Naive thymus-derived CD8-positive, alpha-beta T cell (primary cell): ENCODE results near the gene ASXL1. TPM values are rescaled to one million over a fixed set of nuclear protein-coding genes. Genes with fewer than 3 reads are reported as not detected.
"Not testable (repeated sequence)": the region's sequence is repeated elsewhere in the genome, so short reads cannot be mapped to it uniquely, and the experiment has no call there.

Experiments used
- ATAC-seq, 2 donors: fragments of 150-1000 bp; cut with Tn5 transposase in 1 of 2; sonication (Bioruptor Pico), chemical (Tn5 transposase) in 1 of 2; 1 replicate in 1 of 2; 2 replicates in 1 of 2; pipeline ENCODE4 v1.10.0; 2021; ENCODE audit warnings: mild to moderate bottlenecking in 2 of 2, moderate library complexity in 2 of 2
- POLR2A ChIA-PET: fragments of 350-600 bp; sonication (Branson Sonifier 250); formaldehyde crosslinking; loops from one replicate; lab custom pipeline; 2021; ENCODE audit warnings: antibody characterized with exemption; lab: Charles Lee
- DNase-seq, 10 donors: peaks; one replicate each; pipeline versions ENCODE4 v3.0.0 to v3.0.0-alpha.2; 2020 to 2022
- H3K27ac Mint-ChIP-seq, 10 donors: one replicate each; pipeline ENCODE4 v1.8.0; 2020 to 2022; ENCODE audit warnings: mild to moderate bottlenecking in 10 of 10, mixed read lengths in 10 of 10, moderate library complexity in 4 of 10, inconsistent platforms in 1 of 10
- H3K27me3 Mint-ChIP-seq, 5 donors: one replicate each; pipeline ENCODE4 v1.8.0; 2021 to 2022; ENCODE audit warnings: mixed read lengths in 5 of 5
- H3K36me3 Mint-ChIP-seq, 3 donors: one replicate each; pipeline ENCODE4 v1.8.0; 2020 to 2022; ENCODE audit warnings: mixed read lengths in 3 of 3, mild to moderate bottlenecking in 2 of 3, inconsistent platforms in 1 of 3
- H3K4me1 Mint-ChIP-seq, 4 donors: one replicate each; pipeline ENCODE4 v1.8.0; 2021 to 2022; ENCODE audit warnings: mixed read lengths in 4 of 4
- H3K4me3 Mint-ChIP-seq, 10 donors: one replicate each; pipeline ENCODE4 v1.8.0; 2020 to 2022; ENCODE audit warnings: mild to moderate bottlenecking in 10 of 10, mixed read lengths in 10 of 10, moderate library complexity in 6 of 10, inconsistent platforms in 1 of 10
- H3K9me3 Mint-ChIP-seq, 9 donors: one replicate each; pipeline ENCODE4 v1.8.0; 2020 to 2022; ENCODE audit warnings: mixed read lengths in 9 of 9, mild to moderate bottlenecking in 3 of 9, inconsistent platforms in 1 of 9, moderate library complexity in 1 of 9
- polyA plus RNA-seq, 3 donors: library from polyadenylated mRNA; unstranded; fragments of 300-500 nt; fragmentation: Illumina TruSeq; gene quantifications; one replicate each; pipeline ENCODE4 v1.2.3, GENCODE V29; 2021
- total RNA-seq, 8 experiments: library from RNA in 2 of 8; stranded (reverse) in 2 of 8; gene quantifications; one replicate each; pipeline ENCODE4 v1.2.3 and lab custom pipeline; 2021 to 2026

The ASXL1 gene
- total and polyA plus RNA-seq, 5 experiments from 2014 or later = 15.2 to 149 (median 20.1) TPM

- H3K27ac Mint-ChIP-seq = peak overlapping the region in 1 of 10 donors; percentile 43
- H3K9me3 Mint-ChIP-seq, POLR2A ChIA-PET: not testable (repeated sequence)
These were observed 17.1 kb upstream of the ASXL1 start for GRCh38 chr20:32341053-32341452.

GRCh38 chr20:32343439-32343838 lies 14.7 kb upstream of the ASXL1 start:
- no peak overlapping the region for H3K27ac Mint-ChIP-seq
- POLR2A ChIA-PET = interaction anchor here (0.6 to 0.7 kb wide), 2 partner anchors 102 to 1754 kb away, joined by 4 to 9 read pairs; no protein-coding TSS in a partner anchor
- H3K36me3 Mint-ChIP-seq = no peaks in the 10 kb centered on the region
- no peaks in the 10 kb centered on the region for H3K9me3 Mint-ChIP-seq
- no peaks in the 10 kb centered on the region for H3K4me1 Mint-ChIP-seq
- no peak for ATAC-seq
- H3K4me3 Mint-ChIP-seq = no peak overlapping the region
- no peaks in the 10 kb centered on the region for H3K27me3 Mint-ChIP-seq
- no peak for DNase-seq

More at GRCh38 chr20:32341053-32341452, 17.1 kb upstream of the ASXL1 start:
- H3K27me3 Mint-ChIP-seq, H3K4me1 Mint-ChIP-seq, H3K4me3 Mint-ChIP-seq, ATAC-seq, DNase-seq, H3K36me3 Mint-ChIP-seq: not testable (repeated sequence)

- Mint-ChIP-seq H3K9me3 (no peaks in the 10 kb centered on the region), H3K36me3 (peaks cover 0 to 2% (median 0%) of the 10 kb centered on the region in 3 donors), H3K27me3 (no peaks in the 10 kb centered on the region), H3K27ac (peak overlapping the region in 1 of 10 donors; percentile 0), H3K4me1 (peaks cover 0 to 2% (median 1%) of the 10 kb centered on the region in 4 donors), H3K4me3 (no peak overlapping the region)
- POLR2A ChIA-PET = no interaction called here
- DNase-seq (no peak), ATAC-seq (no peak)
These were observed 13.2 kb upstream of the ASXL1 start for GRCh38 chr20:32344835-32345506.

GRCh38 chr20:32348207-32348606 lies 9.9 kb upstream of the ASXL1 start:
- POLR2A ChIA-PET = no interaction called here
- Mint-ChIP-seq H3K9me3 (no peaks in the 10 kb centered on the region), H3K4me3 (no peak overlapping the region), H3K36me3 (peaks cover 0 to 2% (median 0%) of the 10 kb centered on the region in 3 donors), H3K27ac (no peak overlapping the region), H3K27me3 (no peaks in the 10 kb centered on the region), H3K4me1 (peaks cover 0 to 4% (median 3%) of the 10 kb centered on the region in 4 donors)
- ATAC-seq (no peak), DNase-seq (no peak)

DNA sequence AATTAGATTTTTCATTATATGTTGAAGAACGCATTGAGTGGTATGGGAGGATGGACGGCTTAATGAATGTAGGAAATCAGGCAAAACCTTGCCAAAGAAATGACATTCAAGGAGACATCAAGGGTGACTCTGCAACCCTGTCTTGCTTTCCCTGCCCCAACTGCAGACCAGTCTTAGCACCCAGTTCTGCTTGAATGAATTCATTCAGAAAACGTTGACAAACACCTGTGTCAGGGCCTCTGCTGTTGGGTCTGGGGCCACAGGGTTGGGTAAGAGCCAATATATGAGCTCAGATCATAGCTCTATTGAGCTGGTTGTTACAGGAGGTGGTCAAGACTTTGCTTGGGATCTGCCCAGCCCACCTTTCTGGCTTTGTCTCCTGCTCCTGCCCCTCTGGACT lies 7.7 kb upstream of the ASXL1 start:
- Mint-ChIP-seq H3K27ac (peak overlapping the region in 1 of 10 donors; percentile 51), H3K9me3 (no peaks in the 10 kb centered on the region), H3K4me1 (peaks cover 0 to 8% (median 3%) of the 10 kb centered on the region in 4 donors), H3K36me3 (peaks cover 0 to 2% (median 0%) of the 10 kb centered on the region in 3 donors), H3K27me3 (no peaks in the 10 kb centered on the region), H3K4me3 (no peak overlapping the region)
- ATAC-seq (no peak), DNase-seq (no peak)
- POLR2A ChIA-PET = no interaction called here

- POLR2A ChIA-PET = no interaction called here
- Mint-ChIP-seq H3K9me3 (no peaks in the 10 kb centered on the region), H3K36me3 (peaks cover 0 to 2% (median 0%) of the 10 kb centered on the region in 3 donors), H3K27me3 (no peaks in the 10 kb centered on the region), H3K27ac (no peak overlapping the region), H3K4me1 (peaks cover 2 to 13% (median 5%) of the 10 kb centered on the region in 4 donors), H3K4me3 (no peak overlapping the region)
- DNase-seq = no peak
- no peak for ATAC-seq
These were observed 5.9 kb upstream of the ASXL1 start for GRCh38 chr20:32352121-32352720.

DNA sequence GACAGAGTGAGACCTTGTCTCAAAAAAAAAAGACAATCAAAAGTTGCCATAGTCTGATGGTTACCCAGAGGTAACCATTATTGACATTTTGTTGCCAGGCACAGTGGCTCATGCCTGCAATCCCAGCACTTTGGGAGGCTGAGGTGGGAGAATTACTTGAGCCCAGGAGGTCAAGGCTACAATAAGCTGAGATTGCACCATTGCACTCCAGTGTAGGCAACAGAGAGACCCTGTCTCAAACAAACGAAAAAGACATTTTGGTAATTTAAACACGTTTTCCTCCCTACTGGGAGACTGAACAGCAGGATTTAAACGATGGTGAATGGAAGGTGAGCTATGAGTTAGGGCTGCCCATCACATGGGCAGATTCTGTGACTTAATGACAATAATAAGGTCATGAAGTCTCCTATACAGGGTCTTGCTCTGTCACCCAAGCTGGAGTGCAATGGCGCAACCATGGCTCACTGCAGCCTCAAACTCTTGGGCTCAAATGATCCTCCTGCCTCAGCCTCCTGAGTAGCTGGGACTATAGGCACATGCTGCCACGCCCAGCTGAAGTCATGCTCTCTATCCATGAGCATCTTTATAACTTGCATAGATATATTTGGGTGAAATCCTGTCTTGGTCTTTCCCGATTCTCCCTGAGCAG lies 4.2 kb upstream of the ASXL1 start:
- POLR2A ChIA-PET = interaction anchor here (0.6 kb wide), 1 partner anchor 379 kb away, joined by 4 read pairs; no protein-coding TSS in a partner anchor
- no peak for DNase-seq
- peaks cover 0 to 2% (median 0%) of the 10 kb centered on the region in 3 donors for H3K36me3 Mint-ChIP-seq
- H3K9me3 Mint-ChIP-seq = no peaks in the 10 kb centered on the region
- peaks cover 2 to 19% (median 11%) of the 10 kb centered on the region in 4 donors for H3K4me1 Mint-ChIP-seq
- no peak overlapping the region for H3K4me3 Mint-ChIP-seq
- H3K27ac Mint-ChIP-seq = peak overlapping the region in 1 of 10 donors; percentile 49
- ATAC-seq = no peak
- H3K27me3 Mint-ChIP-seq = no peaks in the 10 kb centered on the region

DNA sequence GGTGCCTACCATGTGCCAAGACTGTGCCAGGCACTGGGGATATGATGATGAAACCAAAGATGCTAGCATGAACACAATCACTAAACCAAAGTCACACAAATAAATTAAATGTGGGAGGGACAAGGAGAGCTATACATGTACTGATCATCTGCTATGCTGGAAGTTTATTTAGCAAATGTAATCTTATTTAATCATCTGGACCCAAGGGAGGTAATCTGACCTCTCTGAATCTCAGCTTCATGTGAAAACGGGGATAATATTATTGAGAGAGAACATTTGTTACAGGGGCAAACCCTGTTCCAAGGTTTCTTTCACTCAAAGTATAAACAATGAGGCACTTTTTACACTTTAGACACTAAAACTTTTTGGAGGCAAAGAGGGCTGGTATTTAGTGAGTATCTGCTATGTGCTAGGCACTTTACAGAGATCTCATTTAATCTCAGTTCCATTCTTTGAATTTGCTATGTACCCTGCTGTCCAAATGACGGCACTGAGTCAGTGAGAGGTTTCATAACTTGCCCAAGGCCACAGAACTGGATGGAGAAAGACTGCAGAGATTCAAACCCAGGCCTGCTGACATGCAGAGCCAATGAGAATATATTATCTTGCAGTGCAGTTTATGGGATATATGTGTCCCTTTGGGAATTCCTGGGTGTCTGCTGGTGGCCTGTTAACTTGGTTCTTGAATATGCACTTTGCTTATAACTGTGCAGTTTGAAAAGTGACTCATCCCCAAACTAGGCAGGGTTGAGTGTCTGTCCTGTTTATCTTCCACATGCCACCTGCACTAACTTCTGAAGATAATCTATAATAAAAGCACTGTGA lies 3.3 kb upstream of the ASXL1 start:
- no peaks in the 10 kb centered on the region for H3K27me3 Mint-ChIP-seq
- H3K4me3 Mint-ChIP-seq = peak overlapping the region in 1 of 10 donors; percentile 11
- H3K9me3 Mint-ChIP-seq = no peaks in the 10 kb centered on the region
- POLR2A ChIA-PET = no interaction called here
- DNase-seq (no peak), ATAC-seq (no peak)
- H3K36me3 Mint-ChIP-seq = no peaks in the 10 kb centered on the region
- peak overlapping the region in 1 of 10 donors; percentile 49 for H3K27ac Mint-ChIP-seq
- H3K4me1 Mint-ChIP-seq = peaks cover 5 to 24% (median 16%) of the 10 kb centered on the region in 4 donors

- Mint-ChIP-seq H3K4me1 (peaks cover 10 to 30% (median 23%) of the 10 kb centered on the region in 4 donors), H3K36me3 (no peaks in the 10 kb centered on the region), H3K9me3 (no peaks in the 10 kb centered on the region), H3K27ac (peak overlapping the region in 1 of 10 donors; percentile 25), H3K27me3 (no peaks in the 10 kb centered on the region), H3K4me3 (no peak overlapping the region)
- ATAC-seq = no peak
- DNase-seq = no peak
- POLR2A ChIA-PET = no interaction called here
These were observed 2.7 kb upstream of the ASXL1 start for GRCh38 chr20:32355417-32355841.

DNA sequence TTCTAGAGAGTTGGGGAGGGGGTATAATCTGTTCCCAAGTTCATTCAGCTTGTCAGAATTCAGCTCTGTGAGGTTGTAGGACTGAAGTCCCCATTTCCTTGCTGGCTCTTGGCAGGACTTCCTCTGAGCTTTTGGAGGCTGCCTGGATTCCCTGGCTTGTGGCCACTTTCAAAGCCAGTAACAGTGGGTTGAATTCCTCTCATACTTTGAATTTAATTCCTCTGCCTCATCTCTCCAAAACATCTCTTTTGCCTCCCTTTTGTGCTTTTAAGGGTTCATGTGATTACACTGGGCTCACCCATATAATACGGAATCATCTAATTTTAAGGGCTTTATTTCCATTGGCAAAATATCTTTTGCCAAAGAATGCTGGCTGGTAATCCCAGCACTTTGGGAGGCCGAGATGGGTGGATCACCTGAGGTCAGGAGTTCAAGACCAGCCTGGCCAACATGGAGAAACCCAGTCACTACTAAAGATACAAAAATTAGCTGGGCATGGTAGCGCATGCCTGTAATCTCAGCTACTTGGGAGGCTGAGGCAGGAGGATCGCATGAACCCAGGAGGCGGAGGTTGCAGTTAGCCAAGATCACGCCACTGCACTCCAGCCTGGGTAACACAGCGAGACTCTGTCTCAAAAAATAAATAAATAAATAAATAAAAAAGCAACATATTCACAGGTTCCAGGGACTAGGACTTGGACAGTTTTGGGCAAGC lies 2.1 kb upstream of the ASXL1 start:
- Mint-ChIP-seq H3K27ac (peak overlapping the region in 3 of 10 donors; percentile 25 to 94 (median 31)), H3K4me3 (peak overlapping the region in 2 of 10 donors; percentile 47 to 50), H3K4me1 (peaks cover 11 to 36% (median 28%) of the 10 kb centered on the region in 4 donors)
- H3K36me3 Mint-ChIP-seq, DNase-seq, ATAC-seq, POLR2A ChIA-PET, H3K9me3 Mint-ChIP-seq, H3K27me3 Mint-ChIP-seq: not testable (repeated sequence)

DNA sequence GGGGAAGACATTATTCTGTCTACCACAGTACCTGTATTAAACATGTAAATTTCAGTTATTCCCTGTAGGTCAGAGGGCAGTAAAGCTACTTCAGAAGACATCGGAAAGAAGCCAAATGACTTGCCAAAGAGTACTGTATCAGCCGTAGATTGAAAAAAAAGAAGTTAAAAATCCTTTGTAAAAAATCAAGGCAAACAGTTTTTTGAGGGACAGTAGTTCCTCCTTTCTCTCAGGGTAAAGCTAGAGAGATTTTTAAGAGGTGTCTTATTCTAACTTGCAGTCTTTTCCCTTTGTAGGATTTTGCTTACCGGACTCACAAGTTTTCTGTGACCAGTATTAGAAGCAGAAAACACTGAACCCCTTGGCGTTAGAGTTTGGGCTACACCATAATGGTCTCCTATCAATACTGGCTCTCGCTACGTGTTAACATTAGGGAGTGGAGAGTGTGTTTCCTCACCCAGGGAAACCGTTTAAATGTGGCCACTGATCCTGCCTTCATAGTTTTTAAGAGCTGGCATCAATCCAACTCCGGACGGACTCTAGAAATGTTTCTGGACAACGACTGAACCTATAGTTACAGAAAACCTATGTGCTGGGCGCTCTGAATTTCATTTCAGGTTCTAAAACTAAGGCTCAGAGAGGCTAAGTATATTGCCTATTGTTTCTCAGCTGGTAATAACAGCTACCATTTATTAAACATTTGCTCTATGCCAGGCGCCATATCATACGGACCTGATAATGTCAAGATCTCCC lies 1.3 kb upstream of the ASXL1 start:
- POLR2A ChIA-PET = interaction anchor here (1.4 kb wide), 1 partner anchor 171 kb away, joined by 5 read pairs; no protein-coding TSS in a partner anchor
- H3K4me3 Mint-ChIP-seq = peak overlapping the region; percentile 87 to 98 (median 96)
- H3K36me3 Mint-ChIP-seq = no peaks in the 10 kb centered on the region
- no peaks in the 10 kb centered on the region for H3K9me3 Mint-ChIP-seq
- DNase-seq = no peak
- no peak for ATAC-seq
- H3K27ac Mint-ChIP-seq = peak overlapping the region in 7 of 10 donors; percentile 94 to 100 (median 99)
- no peaks in the 10 kb centered on the region for H3K27me3 Mint-ChIP-seq
- H3K4me1 Mint-ChIP-seq = peaks cover 13 to 43% (median 36%) of the 10 kb centered on the region in 4 donors
